Measurements from ENCODE around the gene GNG14. TPM values are rescaled to one million over a fixed set of nuclear protein-coding genes. Genes with fewer than 3 reads are reported as not detected.
"Not testable (repeated sequence)": the region's sequence is repeated elsewhere in the genome, so short reads cannot be mapped to it uniquely, and the experiment has no call there.

Gene GNG14
- total and polyA plus RNA-seq, 2 donors (not counting 3 experiments of a cell fraction or from before 2014, with no cell fraction given) = not detected

DNA sequence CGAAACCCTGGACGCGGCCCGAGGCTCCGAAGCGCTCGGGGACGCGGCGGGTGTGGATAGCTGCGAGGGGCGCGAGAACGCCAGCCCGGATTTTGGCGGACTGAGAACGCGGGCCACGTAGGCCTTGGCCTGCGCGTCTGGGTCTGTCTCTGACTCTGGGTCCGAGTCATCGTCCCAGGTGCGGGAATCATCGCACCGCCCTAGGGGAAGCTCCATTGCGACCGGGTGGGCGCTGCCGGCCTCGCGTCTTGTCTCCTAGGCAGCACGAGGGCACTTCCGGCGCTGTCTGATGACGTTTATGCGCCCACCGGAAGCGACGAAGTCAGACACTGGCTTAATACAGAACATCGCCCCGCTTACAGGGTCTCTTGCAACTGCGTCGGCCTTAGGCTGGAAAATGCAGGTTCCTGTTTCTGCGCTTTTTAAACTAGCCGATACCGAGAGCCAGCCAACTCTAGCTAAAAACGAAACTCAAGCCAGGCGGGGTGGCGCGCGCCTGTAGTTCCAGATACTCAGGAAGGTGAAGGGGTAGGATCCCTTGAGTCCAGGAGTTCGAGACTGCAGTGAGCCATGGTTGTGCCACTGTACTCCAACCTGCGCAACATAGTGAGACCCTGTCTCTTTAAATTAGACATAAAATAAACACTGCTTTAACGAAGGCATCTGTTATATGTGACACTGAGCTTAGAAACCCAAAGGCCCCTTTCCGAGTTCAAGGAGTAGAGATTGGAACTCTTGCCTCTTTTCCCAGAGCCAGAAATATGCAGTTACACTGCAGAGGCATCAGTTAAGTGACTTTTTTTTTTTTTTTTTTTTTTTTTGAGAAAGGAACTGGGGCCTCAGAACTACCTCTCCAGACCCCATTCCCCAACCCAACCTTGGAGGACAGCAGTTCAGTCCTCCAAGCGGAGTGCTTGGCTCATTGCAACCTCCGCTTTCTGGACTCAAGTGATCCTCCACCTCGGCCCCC, 8.9 kb downstream of the GNG14 start, which contains the start of gene FBXW9:
FBXW9 (minus strand) TSS at position 266 of the 970 bp plus-strand sequence; CDS start at position 216, 50 bp downstream.
- Histone ChIP-seq H3K9ac (replicated peaks; ENCODE audit: extremely low read depth, insufficient read depth, low read length) (peak within 1 kb of the TSS; percentile 47), H3K27ac (ENCODE audit: insufficient read depth, low read depth, low read length) (peak within 1 kb of the TSS; percentile 34), H3K4me3 (replicated peaks in 1 of 3; ENCODE audit: insufficient read depth in 1 of 3, low read depth in 1 of 3, low read length in 3 of 3) (peak within 1 kb of the TSS; percentile 8 to 56 (median 31)), H3K79me2 (ENCODE audit: control insufficient read depth, insufficient read depth, low read length) (no peaks in the 10 kb centered on the region), H2AFZ (ENCODE audit: low read depth, low read length) (peak within 1 kb of the TSS; percentile 58), H3K9me3 (replicated peaks; ENCODE audit: control insufficient read depth, insufficient read depth, low read length) (no peaks in the 10 kb centered on the region), H3K27me3 (ENCODE audit: control insufficient read depth in 2 of 2, insufficient read depth in 2 of 2, low read length in 2 of 2) (no peaks in the 10 kb centered on the region), H3K4me1 (ENCODE audit: control insufficient read depth, extremely low read depth, insufficient read depth, low read length) (peaks cover 15% of the 10 kb centered on the region), H3K36me3 (ENCODE audit: control insufficient read depth in 2 of 2, extremely low read depth in 1 of 2, insufficient read depth in 2 of 2, low read length in 2 of 2) (peaks cover 3 to 19% of the 10 kb centered on the region in 2 experiments), H3K4me2 (ENCODE audit: insufficient read depth, low read length) (peak within 1 kb of the TSS; percentile 64), H3K9me1 (replicated peaks; ENCODE audit: control insufficient read depth, extremely low read depth, insufficient read depth, low read length) (no peaks in the 10 kb centered on the region), H4K20me1 (replicated peaks; ENCODE audit: control insufficient read depth, extremely low read depth, insufficient read depth, low read length) (no peaks in the 10 kb centered on the region)
- ChIA-PET POLR2A (no interaction called here), CTCF (interaction anchor here (0.9 kb wide), 1 partner anchor 70 kb away, joined by 4 read pairs; no protein-coding TSS in a partner anchor)
- dilution Hi-C loops (cut with MboI; ENCODE audit: extremely low pct_ligation_motif_present, low sequenced_read_pairs) = no loop called here
- BruUV-seq (replicated peaks) = TSS peak; percentile 97
- TF ChIP-seq POLR2AphosphoS5 (IDR thresholded peaks at IDR 0.05; ENCODE audit: insufficient read depth, low read depth, low read length) (peak; percentile 96), POLR2A (IDR thresholded peaks at IDR 0.05; ENCODE audit: low read depth, low read length) (peak; percentile 88), FOS (IDR thresholded peaks at IDR 0.05; ENCODE audit: borderline replicate concordance, insufficient read depth, low read length) (no peak), EZH2 (IDR thresholded peaks at IDR 0.05; ENCODE audit: borderline replicate concordance, low read depth, low read length, severe bottlenecking) (no peak), JUN (IDR thresholded peaks at IDR 0.05; ENCODE audit: borderline replicate concordance, insufficient read depth, insufficient read length, low read depth) (no peak), GATA2 (IDR thresholded peaks at IDR 0.05; ENCODE audit: insufficient read depth, insufficient read length, low read depth, low read length) (no peak), MYC (IDR thresholded peaks at IDR 0.05; ENCODE audit: low read depth, low read length) (peak; percentile 41)
- TF ChIP-seq, protein P1, sequence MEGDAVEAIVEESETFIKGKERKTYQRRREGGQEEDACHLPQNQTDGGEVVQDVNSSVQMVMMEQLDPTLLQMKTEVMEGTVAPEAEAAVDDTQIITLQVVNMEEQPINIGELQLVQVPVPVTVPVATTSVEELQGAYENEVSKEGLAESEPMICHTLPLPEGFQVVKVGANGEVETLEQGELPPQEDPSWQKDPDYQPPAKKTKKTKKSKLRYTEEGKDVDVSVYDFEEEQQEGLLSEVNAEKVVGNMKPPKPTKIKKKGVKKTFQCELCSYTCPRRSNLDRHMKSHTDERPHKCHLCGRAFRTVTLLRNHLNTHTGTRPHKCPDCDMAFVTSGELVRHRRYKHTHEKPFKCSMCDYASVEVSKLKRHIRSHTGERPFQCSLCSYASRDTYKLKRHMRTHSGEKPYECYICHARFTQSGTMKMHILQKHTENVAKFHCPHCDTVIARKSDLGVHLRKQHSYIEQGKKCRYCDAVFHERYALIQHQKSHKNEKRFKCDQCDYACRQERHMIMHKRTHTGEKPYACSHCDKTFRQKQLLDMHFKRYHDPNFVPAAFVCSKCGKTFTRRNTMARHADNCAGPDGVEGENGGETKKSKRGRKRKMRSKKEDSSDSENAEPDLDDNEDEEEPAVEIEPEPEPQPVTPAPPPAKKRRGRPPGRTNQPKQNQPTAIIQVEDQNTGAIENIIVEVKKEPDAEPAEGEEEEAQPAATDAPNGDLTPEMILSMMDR (IDR thresholded peaks at IDR 0.05; ENCODE audit: extremely low read depth in 1 of 2, insufficient read depth in 1 of 2, low read depth in 1 of 2, low read length in 2 of 2) = no peak
- TF ChIP-seq, protein P2, sequence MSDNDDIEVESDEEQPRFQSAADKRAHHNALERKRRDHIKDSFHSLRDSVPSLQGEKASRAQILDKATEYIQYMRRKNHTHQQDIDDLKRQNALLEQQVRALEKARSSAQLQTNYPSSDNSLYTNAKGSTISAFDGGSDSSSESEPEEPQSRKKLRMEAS (IDR thresholded peaks at IDR 0.05; ENCODE audit: insufficient read depth, insufficient read length) = peak; percentile 86
- intact Hi-C loops (cut with micrococcal nuclease) = loop anchor here (1.0 kb wide), 2 partner anchors 26 to 41 kb away; partner anchors contain the start of gene GET3
- peak; percentile 94 for FAIRE-seq
- DNase-seq (ENCODE audit: low read depth, low spot score) = peak; percentile 96

DNA sequence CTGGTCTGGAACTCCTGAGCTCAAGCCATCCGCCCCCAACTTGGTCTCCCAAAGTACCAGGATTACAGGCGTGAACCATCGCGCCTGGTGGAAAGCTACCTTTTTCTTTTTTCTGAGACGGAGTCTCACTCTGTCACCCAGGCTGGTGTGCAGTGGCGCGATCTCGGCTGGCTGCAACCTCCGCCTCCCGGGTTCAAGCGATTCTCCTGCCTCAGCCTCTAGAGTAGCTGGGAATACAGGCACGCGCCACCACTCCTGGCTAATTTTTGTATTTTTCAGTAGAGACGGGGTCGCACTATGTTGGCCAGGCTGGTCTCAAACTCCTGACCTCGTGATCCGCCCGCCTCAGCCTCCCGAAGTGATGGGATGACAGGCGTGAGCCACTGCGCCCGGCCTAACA, 9.6 kb downstream of the GNG14 start:
- H3K4me3 ChIP-seq (replicated peaks in 1 of 3; ENCODE audit: insufficient read depth in 1 of 3, low read depth in 1 of 3, low read length in 3 of 3); H3K9ac ChIP-seq (replicated peaks; ENCODE audit: extremely low read depth, insufficient read depth, low read length); H3K9me3 ChIP-seq (replicated peaks; ENCODE audit: control insufficient read depth, insufficient read depth, low read length); DNase-seq (ENCODE audit: low read depth, low spot score); H3K79me2 ChIP-seq (ENCODE audit: control insufficient read depth, insufficient read depth, low read length); intact Hi-C loops (cut with micrococcal nuclease); H3K27me3 ChIP-seq (ENCODE audit: control insufficient read depth in 2 of 2, insufficient read depth in 2 of 2, low read length in 2 of 2); H3K27ac ChIP-seq (ENCODE audit: insufficient read depth, low read depth, low read length); dilution Hi-C loops (cut with MboI; ENCODE audit: extremely low pct_ligation_motif_present, low sequenced_read_pairs); POLR2A ChIA-PET; H2AFZ ChIP-seq (ENCODE audit: low read depth, low read length); BruUV-seq (replicated peaks); H3K4me2 ChIP-seq (ENCODE audit: insufficient read depth, low read length); H4K20me1 ChIP-seq (replicated peaks; ENCODE audit: control insufficient read depth, extremely low read depth, insufficient read depth, low read length); H3K9me1 ChIP-seq (replicated peaks; ENCODE audit: control insufficient read depth, extremely low read depth, insufficient read depth, low read length): not testable (repeated sequence)
- H3K36me3 ChIP-seq (ENCODE audit: control insufficient read depth in 2 of 2, extremely low read depth in 1 of 2, insufficient read depth in 2 of 2, low read length in 2 of 2) = peaks cover 3 to 26% of the 10 kb centered on the region in 2 experiments
- CTCF ChIA-PET = interaction anchor here (0.9 kb wide), 1 partner anchor 69 kb away, joined by 4 read pairs; no protein-coding TSS in a partner anchor
- peaks cover 15% of the 10 kb centered on the region for H3K4me1 ChIP-seq (ENCODE audit: control insufficient read depth, extremely low read depth, insufficient read depth, low read length)
- FAIRE-seq = peak; percentile 70

Data from endothelial cell of umbilical vein (primary cell).